DOHH2 (cell line): ENCODE results near the gene SRBD1.

ENCODE experiments used
- H3F3A ChIP-seq: fragments of 200-600 bp; sonication (generic), shearing (Covaris generic); 2 replicates; pipeline ENCODE4 v1.6.0; 2016; ENCODE audit warnings: antibody characterized with exemption, mild to moderate bottlenecking; ENCODE audit not compliant: control insufficient read depth, insufficient read depth
- H3K27ac ChIP-seq: fragments of 200-600 bp; sonication (generic); 2 replicates; pipeline ENCODE4 v1.5.1; 2014; ENCODE audit warnings: low read depth, mild to moderate bottlenecking, low read length, moderate library complexity
- H3K27me3 ChIP-seq: fragments of 200-600 bp; sonication (generic); 2 replicates; pipeline ENCODE4 v1.6.1; 2014; ENCODE audit warnings: mild to moderate bottlenecking, low read length, mixed read lengths; ENCODE audit not compliant: control insufficient read depth
- H3K36me3 ChIP-seq: fragments of 200-600 bp; sonication (generic); 2 replicates; pipeline ENCODE4 v1.6.1; 2014; ENCODE audit warnings: mild to moderate bottlenecking, low read length, moderate library complexity, mixed read lengths; ENCODE audit not compliant: control insufficient read depth
- H3K4me1 ChIP-seq: fragments of 200-600 bp; sonication (generic); 2 replicates; pipeline ENCODE4 v1.6.1; 2014; ENCODE audit warnings: mild to moderate bottlenecking, low read length, mixed read lengths; ENCODE audit not compliant: control insufficient read depth
- H3K4me2 ChIP-seq: fragments of 200-600 bp; sonication (generic); 2 replicates; pipeline ENCODE4 v1.6.0; 2014; ENCODE audit warnings: mild to moderate bottlenecking, low read length, moderate library complexity
- H3K4me3 ChIP-seq: fragments of 200-600 bp; sonication (generic); 2 replicates; pipeline ENCODE4 v1.5.1; 2014; ENCODE audit warnings: mild to moderate bottlenecking, low read length, mixed read lengths
- H3K79me2 ChIP-seq: fragments of 200-600 bp; sonication (generic); 2 replicates; pipeline ENCODE4 v1.6.1; 2014; ENCODE audit warnings: mild to moderate bottlenecking, low read length, mixed read lengths; ENCODE audit not compliant: control insufficient read depth
- H3K9me2 ChIP-seq: fragments of 200-600 bp; sonication (generic); replicated peaks from 2 replicates; pipeline ENCODE4 v1.6.1; 2014; ENCODE audit warnings: mild to moderate bottlenecking, low read length, mixed read lengths; ENCODE audit not compliant: control insufficient read depth
- H3K9me3 ChIP-seq: fragments of 200-600 bp; sonication (generic); 2 replicates; pipeline ENCODE4 v1.6.1; 2014; ENCODE audit warnings: antibody characterized with exemption, low read length, mixed read lengths; ENCODE audit not compliant: control insufficient read depth, insufficient read depth
- H4K20me1 ChIP-seq: fragments of 200-600 bp; sonication (generic); 2 replicates; pipeline ENCODE4 v1.6.0; 2014; ENCODE audit warnings: low read depth, mild to moderate bottlenecking, antibody characterized with exemption, low read length, moderate library complexity; ENCODE audit not compliant: control insufficient read depth, insufficient read depth
- CTCF ChIP-seq: fragments of 200-600 bp; sonication (generic); IDR thresholded peaks from one replicate; pipeline ENCODE4 v1.5.1; 2014; ENCODE audit warnings: antibody characterized with exemption, mild to moderate bottlenecking, low read depth, low read length; ENCODE audit not compliant: poor library complexity, severe bottlenecking
- EZH2phosphoT487 ChIP-seq: fragments of 200-600 bp; sonication (generic); IDR thresholded peaks from 2 replicates; pipeline ENCODE4 v1.6.1; 2017; ENCODE audit warnings: borderline replicate concordance, mild to moderate bottlenecking, antibody characterized with exemption, low read length, moderate library complexity, mixed read lengths

Gene SRBD1

GRCh38 chr2:45588158-45588829 lies 22.8 kb downstream of the SRBD1 start:
- H3K27ac ChIP-seq, result no peak overlapping the region
- TF ChIP-seq CTCF, result no peak
- TF ChIP-seq EZH2phosphoT487, result no peak
- no peaks in the 10 kb centered on the region for H3K27me3 ChIP-seq
- peaks cover 4% of the 10 kb centered on the region for H3K36me3 ChIP-seq
- H3K9me3 ChIP-seq, result no peaks in the 10 kb centered on the region
- H3K4me2 ChIP-seq, result no peak overlapping the region
- peaks cover 9% of the 10 kb centered on the region; the same call in 1 of the 2 replicates for H3F3A ChIP-seq
- H3K9me2 ChIP-seq, result no peaks in the 10 kb centered on the region
- H4K20me1 ChIP-seq, result peaks cover 5% of the 10 kb centered on the region; the same call in 1 of the 2 replicates
- no peaks in the 10 kb centered on the region; the same call in 1 of the 2 replicates for H3K79me2 ChIP-seq
- no peak overlapping the region for H3K4me3 ChIP-seq
- peaks cover 2% of the 10 kb centered on the region; the same call in 1 of the 2 replicates for H3K4me1 ChIP-seq

GRCh38 chr2:45586600-45586999 lies 24.5 kb downstream of the SRBD1 start:
- Histone ChIP-seq H3K79me2 (no peaks in the 10 kb centered on the region), H3K4me2 (no peak overlapping the region), H3K4me1 (peaks cover 2% of the 10 kb centered on the region; the same call in 1 of the 2 replicates), H3K4me3 (no peak overlapping the region), H3K36me3 (no peaks in the 10 kb centered on the region), H3K9me2 (no peaks in the 10 kb centered on the region), H4K20me1 (peaks cover 5% of the 10 kb centered on the region; the same call in 1 of the 2 replicates), H3K27me3 (no peaks in the 10 kb centered on the region), H3K27ac (no peak overlapping the region), H3F3A (peaks cover 9% of the 10 kb centered on the region; the same call in 1 of the 2 replicates), H3K9me3 (no peaks in the 10 kb centered on the region)
- TF ChIP-seq EZH2phosphoT487 (no peak), CTCF (no peak)

- Histone ChIP-seq H3K4me2 (no peak overlapping the region), H3K79me2 (no peaks in the 10 kb centered on the region), H3K4me1 (peaks cover 2% of the 10 kb centered on the region; the same call in 1 of the 2 replicates), H3K9me2 (no peaks in the 10 kb centered on the region), H4K20me1 (peaks cover 5% of the 10 kb centered on the region; the same call in 1 of the 2 replicates), H3K9me3 (no peaks in the 10 kb centered on the region), H3K27ac (no peak overlapping the region), H3K27me3 (no peaks in the 10 kb centered on the region), H3K36me3 (no peaks in the 10 kb centered on the region), H3F3A (peaks cover 9% of the 10 kb centered on the region; the same call in 1 of the 2 replicates), H3K4me3 (no peak overlapping the region)
- TF ChIP-seq EZH2phosphoT487 (no peak), CTCF (peak; percentile 70)
Measured at GRCh38 chr2:45585267-45585861, 25.7 kb downstream of the SRBD1 start.
